LNCaP clone FGC (cell line): Measurements from ENCODE around the gene OR7D2.

Experiments used
- DNase-seq: peaks from one replicate; pipeline ENCODE4 v3.0.0-alpha.2; 2011; ENCODE audit warnings: low read depth
- H3K4me3 ChIP-seq: 2 replicates; pipeline ENCODE4 v1.5.1; 2011; ENCODE audit warnings: mild to moderate bottlenecking, low read depth, low read length, control low read depth
- TF ChIP-seq, protein P1 (sequence below): IDR thresholded peaks from 2 replicates; pipeline ENCODE4 v1.5.1; 2012; ENCODE audit warnings: mild to moderate bottlenecking; ENCODE audit not compliant: control insufficient read depth, insufficient read depth; ENCODE audit errors: extremely low read depth

OR7D2 gene

DNA sequence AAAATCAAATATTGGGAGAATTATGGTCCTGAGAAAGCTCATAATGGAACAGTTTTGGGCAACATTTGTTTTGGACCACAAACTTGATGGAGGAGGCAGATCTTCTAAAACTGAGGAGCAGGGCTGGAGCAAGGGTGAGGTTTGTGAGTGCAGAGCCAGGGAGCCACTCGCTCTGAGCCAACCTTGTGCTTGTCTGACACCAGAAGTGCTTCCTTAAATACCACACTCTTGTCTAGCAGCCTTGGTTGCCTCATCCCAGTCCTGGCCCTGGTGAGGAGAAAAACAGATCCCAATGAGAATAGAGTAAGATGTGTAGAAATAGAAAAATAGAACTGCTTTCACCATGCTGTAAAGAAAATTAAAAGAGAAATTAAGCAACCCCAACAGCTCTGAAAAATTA lies 31.9 kb upstream of the OR7D2 start:
- DNase-seq, result no peak
- TF ChIP-seq, protein P1, sequence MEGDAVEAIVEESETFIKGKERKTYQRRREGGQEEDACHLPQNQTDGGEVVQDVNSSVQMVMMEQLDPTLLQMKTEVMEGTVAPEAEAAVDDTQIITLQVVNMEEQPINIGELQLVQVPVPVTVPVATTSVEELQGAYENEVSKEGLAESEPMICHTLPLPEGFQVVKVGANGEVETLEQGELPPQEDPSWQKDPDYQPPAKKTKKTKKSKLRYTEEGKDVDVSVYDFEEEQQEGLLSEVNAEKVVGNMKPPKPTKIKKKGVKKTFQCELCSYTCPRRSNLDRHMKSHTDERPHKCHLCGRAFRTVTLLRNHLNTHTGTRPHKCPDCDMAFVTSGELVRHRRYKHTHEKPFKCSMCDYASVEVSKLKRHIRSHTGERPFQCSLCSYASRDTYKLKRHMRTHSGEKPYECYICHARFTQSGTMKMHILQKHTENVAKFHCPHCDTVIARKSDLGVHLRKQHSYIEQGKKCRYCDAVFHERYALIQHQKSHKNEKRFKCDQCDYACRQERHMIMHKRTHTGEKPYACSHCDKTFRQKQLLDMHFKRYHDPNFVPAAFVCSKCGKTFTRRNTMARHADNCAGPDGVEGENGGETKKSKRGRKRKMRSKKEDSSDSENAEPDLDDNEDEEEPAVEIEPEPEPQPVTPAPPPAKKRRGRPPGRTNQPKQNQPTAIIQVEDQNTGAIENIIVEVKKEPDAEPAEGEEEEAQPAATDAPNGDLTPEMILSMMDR, result no peak
- H3K4me3 ChIP-seq, result no peak overlapping the region

DNA sequence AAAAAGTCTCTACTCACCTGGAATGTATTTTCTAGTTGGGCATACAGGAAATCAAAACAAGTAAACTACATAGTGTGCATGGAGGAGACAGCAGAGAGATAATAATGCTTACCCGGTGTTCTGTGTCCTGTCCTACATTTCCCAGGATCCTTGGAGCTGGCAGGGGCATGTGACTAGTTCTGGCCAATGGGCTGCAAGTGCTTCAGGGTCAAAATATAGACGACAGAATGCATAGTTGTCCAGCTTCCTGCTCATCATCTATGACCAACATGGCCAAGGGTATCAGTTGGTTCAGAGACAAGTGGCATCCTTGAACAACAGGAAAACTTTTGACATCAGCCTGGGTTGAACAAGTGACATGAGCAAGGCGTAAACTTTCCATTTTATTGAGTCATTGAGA lies 30.1 kb upstream of the OR7D2 start:
- H3K4me3 ChIP-seq, result no peak overlapping the region
- TF ChIP-seq, protein P1, result no peak

DNA sequence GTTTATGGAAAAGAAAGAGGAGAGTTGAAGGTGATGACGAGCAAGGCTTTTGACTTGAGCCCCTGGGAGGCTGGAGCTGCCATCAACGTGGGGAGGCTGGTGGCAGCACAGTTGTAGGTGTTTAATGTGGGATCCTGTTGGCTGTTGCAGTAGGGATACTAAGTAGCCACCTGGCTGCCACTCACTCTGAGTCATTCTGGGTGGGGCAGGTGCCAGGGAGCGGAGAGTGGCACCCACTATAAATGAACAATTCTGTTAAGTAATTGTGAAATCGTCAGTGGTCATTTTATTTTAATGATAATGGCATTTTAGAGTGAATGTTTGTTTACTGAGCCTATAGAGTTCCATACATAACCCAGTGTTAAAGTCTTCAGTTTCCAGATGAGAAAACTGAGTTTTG lies 28.8 kb upstream of the OR7D2 start:
- DNase-seq, result no peak
- TF ChIP-seq, protein P1, result no peak
- no peak overlapping the region for H3K4me3 ChIP-seq

More for the DNA sequence above, 30.1 kb upstream of the OR7D2 start:
- DNase-seq, result no peak

DNA sequence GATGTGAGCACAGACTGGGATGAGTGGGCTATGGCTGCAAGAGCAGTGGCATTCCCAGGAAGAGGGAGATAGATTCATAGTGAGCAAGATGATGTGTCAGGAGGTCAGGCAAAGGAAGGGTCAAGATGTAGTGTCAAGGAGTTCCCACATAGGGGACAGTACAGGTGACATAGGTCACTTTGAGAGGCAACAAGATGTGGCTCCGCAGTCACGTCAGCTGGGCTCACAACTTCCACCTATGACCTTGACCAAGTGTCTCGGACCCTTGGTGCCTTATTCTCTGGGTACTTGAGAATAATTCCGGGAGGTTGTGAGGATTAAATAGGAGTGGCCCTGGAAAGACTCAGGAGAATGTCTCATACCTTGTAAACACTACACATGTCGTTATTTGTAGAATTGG lies 28.1 kb upstream of the OR7D2 start:
- DNase-seq, result no peak
- no peak overlapping the region for H3K4me3 ChIP-seq
- TF ChIP-seq, protein P1, result no peak

DNA sequence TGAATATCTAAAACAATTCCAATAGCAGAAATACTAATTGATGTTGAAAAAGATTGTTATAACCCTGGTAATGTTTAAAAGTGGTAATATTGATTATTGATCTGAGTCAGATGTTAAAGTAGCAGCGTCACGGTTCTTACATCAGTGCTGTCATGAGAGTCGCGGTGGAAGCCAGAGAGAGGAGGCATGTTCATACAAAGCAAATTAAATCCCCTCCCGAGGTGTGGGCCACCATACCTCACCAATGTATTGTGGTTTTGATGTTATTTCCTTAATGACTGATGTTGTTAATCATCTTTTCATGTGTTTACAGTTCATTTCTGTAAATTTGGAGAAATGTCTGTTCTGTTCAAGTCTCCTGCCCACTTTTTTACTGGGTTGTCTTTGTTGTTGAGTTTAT lies 27.4 kb upstream of the OR7D2 start:
- TF ChIP-seq, protein P1, result no peak
- H3K4me3 ChIP-seq, result no peak overlapping the region
- no peak for DNase-seq

DNA sequence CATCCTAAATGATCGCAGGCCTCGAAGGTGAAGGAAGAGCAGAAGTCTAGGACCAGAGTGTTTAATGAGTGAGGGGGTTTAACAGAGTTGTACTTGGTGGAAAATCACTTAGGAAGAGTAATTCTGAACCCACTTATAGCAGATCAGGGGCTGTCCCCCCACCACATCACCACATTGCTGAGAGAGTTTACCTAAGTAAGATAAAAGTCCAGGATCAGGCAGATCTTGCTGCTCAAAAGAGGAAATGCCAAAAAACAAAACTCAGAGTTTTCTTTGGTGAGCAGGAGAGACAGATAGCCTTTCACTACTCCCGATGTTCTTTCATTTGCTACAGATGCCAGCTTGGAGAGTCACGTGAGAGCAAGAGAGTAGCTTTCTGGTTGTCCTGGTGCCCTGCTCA lies 23.2 kb upstream of the OR7D2 start:
- TF ChIP-seq, protein P1, result no peak
- H3K4me3 ChIP-seq, result no peak overlapping the region
- no peak for DNase-seq

DNA sequence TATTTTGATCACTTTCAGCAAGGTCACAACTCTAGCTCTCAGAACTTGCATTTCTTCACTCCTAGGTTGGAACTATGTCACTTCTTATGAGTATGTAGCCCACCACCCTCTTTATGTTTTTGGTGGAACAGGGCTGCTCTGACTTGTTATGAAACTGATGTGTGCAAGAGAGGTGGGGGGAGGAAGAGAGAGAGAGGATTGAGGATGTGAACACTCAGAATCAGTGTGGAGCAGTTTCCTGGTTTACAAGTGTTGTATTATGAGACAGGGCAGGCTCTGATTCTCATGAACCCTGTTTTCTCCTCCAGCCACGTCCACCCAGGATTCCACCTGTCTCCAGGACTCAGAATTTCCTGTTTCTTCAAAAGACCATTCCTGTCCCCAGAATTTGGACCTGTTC lies 22.5 kb upstream of the OR7D2 start:
- TF ChIP-seq, protein P1, result no peak
- DNase-seq, result no peak
- no peak overlapping the region for H3K4me3 ChIP-seq
